NCI-H1048 (cell line): Measurements from ENCODE around the gene TMEM151A.
A peak's percentile ranks its signal among the peaks of the same experiment; 100 is the strongest.
"Not testable (repeated sequence)": the region's sequence is repeated elsewhere in the genome, so short reads cannot be mapped to it uniquely, and the experiment has no call there.

Experiments
- DNase-seq: peaks from one replicate; lab custom pipeline; 2025; lab: John Stamatoyannopoulos, UW

Gene TMEM151A

DNA sequence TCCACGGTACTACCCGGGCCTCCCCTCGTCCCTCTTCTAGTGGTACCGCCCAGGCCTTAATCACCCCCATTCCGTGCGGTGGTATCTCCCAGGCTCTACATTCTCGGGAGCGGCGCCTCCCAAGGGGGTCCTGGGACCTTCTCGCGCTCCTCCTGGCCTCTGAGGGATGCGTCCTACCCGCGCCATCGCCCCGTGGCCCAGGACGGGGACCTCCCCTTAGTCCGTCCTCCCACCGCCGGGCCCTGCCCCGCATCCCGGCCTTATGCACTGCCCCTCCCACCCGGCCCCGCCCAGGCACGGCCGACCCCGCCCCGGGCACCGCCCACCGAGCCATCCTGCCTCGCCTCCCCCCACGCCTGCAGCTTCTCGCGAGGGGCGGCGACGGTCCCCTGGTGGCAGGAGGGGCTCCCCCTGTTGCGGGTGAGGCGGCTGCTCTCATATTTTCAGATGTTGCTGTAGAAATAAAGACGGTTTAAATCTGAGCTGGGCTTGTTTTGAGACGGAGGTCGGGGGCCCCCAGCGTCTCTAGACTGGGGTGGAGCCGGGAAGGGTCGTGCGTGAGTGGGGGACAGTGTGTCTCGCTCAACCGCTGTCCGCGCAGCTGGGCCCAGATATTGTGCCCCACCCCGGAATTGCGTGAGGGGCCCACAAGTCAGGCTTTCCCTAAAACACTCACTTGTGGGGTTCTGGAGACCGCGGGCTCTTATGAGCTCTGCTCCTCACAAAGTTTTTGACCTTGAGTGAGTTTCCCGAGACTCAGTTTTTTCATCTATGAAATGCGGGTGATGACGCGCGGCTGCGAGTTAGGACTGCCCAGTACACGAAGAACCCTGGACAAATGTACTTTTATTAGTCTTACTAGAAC lies 24.1 kb upstream of the TMEM151A start:
- DNase-seq = peak; percentile 53

DNA sequence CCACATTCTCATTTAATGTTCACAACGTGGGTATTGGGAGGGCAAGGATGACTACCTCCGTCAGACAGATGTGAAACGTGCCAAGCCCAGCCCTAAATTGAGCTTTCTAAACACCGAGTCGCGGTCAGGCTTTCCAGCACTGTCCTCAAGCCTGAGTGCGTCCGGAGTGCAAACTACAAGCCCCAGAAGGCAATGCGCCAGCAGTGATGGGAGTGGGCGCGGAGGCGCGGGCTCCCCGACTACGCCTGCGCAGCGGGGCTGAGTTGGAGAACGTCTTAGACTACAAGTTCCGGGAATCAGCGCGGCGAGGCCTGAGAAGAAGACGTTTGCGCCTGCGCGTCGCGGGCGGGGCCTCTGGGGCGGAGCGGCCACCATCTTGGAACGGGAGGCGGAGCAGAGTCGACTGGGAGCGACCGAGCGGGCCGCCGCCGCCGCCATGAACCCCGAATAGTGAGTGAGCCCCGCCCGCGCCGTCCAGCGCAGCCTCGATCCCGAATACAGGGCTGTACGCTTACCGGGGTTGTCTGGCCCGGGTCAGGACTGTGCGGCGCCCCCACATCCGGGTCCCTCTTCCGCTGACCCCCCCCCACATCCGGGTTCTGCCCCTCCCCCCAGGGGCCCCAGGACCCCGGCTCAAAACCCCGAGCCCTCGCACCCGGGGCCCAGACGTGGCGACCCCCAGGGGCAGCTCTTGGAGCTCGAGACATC lies 23.3 kb upstream of the TMEM151A start, which contains the start of gene RAB1B:
RAB1B (plus strand) TSS at position 396 of the 708 bp plus-strand sequence; CDS start at position 437, 41 bp downstream.
- DNase-seq = peak; percentile 97

DNA sequence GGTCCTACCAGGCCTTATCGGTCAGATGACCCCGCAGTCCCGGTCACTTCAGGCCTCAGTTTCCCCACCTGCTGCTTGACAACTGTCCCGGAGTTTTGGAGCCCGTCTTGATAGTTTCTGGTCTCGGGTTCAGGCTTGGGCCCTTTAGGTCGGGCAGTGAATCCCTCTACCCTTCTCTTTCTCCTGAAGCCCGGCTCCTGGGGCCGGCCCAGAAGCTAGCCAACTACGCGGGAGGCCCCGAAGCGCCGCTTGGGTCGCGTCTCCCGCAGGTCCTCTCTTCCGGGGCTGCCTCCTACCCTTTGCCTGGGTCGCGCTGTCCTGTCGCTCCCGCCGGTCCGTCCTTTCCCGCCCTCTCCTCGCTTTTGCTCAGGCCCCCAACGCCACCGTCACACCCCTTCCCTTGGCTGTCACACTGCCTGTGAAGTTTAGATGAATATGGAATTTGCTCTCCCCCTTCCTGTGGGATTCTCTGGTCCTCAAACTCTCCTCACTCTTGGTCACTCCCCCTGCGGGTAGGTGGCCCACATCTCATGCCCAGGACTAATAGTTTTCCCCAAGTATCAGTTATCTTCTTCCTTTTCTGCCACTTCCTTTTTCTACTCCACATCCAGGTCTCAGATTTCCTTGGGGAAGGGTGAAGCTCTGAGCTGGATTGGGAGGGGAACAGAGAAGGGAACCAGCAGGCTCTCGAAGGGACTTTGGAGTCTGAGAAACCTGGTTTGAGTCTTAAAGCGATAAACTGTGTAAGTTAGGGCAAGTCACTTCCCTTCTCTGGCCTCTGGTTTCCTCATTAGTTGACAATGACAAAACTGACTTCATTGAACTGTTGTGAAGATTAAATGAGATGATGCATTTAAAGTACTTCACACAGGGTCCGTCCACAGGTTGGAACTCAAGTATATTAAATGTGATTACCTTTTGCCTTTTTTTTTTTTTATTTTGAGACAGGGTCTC lies 22.5 kb upstream of the TMEM151A start:
- DNase-seq = no peak

DNA sequence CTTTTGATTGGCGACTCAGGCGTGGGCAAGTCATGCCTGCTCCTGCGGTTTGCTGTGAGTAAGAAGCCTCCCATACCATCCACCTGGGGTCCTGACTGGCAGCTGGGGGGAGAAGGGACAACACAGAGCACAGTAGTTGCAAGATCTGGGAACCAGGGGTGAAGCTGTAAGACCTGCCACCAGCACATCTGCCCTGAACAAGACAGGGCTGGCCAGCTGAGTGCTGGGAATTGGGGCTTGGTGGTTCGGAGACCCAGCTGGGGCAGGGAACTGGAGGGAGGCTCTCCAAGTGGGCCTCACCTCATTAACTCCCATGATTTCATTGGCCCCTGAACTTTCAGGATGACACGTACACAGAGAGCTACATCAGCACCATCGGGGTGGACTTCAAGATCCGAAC lies 19.9 kb upstream of the TMEM151A start:
- no peak for DNase-seq

DNA sequence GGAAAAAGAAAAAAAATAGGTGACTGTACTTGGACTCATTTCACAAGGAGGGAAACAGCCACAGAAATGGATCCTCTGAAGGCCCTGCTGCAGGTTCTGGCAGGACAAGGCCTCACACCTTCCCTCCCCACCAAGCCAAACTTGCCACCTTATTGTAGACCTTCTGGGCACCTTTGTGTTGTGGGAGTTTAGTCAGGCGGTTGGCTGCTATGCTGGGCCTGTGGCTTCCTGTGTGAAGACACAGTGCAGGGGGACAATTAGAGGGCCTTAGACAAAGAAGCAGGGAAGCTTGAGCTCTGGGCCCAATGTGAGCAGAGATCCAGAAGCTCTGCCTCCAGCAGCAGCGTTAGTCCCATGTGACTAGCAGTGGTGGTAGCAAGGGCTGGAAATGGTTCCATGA lies 19.1 kb upstream of the TMEM151A start:
- no peak for DNase-seq

DNA sequence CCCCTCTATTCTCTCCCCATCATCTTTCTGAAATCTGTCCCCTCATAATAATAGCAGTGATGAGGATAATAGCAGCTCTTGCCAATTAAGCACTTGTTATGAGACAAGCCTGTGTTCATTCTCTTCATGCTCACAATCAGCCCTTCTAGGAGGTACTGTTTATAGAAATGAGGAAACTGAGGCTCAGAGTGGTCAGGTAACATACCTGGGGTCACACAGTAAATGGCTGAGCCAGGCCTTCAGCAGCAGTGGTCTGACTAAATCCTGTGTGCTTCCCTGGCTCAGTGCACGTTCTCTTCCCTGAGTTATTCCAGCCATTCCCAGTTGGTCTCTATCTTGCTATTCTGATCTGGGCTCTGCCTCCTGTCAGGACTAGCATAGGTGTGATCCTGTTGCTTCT lies 17.5 kb upstream of the TMEM151A start:
- DNase-seq = no peak

DNA sequence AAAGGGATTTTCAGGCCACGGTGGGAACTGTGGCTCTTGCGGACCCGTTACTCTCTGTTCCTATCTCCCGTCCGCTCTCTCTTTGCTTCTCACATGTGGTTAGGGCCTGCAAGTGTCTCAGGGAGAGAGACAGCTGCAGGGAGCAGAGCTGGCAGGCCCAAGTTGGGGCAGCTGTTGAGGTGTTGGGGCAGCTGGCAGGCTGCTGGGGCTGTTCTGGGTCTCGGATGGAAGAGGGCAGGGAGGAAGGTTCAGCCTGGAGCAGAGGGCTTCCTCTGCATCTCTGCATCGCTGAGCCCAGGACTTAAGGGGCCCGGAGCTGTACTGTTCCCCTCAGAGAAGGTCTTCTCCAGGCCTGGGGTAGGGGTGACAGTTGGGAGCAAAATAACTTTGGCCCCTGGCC lies 16.3 kb upstream of the TMEM151A start:
- no peak for DNase-seq

DNA sequence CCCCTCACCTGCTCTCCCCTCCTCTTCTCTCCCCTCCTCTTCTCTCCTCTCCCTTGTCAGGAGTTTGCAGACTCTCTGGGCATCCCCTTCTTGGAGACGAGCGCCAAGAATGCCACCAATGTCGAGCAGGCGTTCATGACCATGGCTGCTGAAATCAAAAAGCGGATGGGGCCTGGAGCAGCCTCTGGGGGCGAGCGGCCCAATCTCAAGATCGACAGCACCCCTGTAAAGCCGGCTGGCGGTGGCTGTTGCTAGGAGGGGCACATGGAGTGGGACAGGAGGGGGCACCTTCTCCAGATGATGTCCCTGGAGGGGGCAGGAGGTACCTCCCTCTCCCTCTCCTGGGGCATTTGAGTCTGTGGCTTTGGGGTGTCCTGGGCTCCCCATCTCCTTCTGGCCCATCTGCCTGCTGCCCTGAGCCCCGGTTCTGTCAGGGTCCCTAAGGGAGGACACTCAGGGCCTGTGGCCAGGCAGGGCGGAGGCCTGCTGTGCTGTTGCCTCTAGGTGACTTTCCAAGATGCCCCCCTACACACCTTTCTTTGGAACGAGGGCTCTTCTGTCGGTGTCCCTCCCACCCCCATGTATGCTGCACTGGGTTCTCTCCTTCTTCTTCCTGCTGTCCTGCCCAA lies 15.6 kb upstream of the TMEM151A start:
- DNase-seq = no peak

DNA sequence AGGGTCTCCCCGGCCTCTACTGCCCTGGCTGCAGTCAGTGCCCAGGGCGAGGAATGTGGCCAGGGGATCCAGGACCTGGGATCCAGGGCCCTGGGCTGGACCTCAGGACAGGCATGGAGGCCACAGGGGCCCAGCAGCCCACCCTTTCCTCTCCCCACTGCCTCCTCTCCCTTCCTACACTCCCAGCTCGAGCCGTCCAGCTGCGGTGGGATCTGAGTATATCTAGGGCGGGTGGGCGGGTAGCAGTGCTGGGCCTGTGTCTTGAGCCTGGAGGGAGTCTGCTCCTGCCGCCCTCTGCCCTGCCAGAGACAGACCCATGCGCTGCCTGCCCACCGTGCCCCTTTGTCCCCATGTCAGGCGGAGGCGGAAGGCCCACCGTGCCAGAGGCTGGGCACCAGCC lies 15.1 kb upstream of the TMEM151A start:
- DNase-seq = not testable (repeated sequence)

DNA sequence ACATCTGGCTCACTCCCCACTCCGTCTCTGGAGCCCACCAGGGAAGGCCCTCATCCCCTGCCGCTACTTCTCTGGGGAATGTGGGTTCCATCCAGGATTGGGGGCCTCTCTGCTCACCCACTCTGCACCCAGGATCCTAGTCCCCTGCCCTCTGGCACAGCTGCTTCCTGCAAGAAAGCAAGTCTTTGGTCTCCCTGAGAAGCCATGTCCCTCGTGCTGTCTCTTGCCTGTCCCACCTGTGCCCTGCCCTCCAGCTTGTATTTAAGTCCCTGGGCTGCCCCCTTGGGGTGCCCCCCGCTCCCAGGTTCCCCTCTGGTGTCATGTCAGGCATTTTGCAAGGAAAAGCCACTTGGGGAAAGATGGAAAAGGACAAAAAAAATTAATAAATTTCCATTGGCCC lies 14.6 kb upstream of the TMEM151A start:
- not testable (repeated sequence) for DNase-seq

DNA sequence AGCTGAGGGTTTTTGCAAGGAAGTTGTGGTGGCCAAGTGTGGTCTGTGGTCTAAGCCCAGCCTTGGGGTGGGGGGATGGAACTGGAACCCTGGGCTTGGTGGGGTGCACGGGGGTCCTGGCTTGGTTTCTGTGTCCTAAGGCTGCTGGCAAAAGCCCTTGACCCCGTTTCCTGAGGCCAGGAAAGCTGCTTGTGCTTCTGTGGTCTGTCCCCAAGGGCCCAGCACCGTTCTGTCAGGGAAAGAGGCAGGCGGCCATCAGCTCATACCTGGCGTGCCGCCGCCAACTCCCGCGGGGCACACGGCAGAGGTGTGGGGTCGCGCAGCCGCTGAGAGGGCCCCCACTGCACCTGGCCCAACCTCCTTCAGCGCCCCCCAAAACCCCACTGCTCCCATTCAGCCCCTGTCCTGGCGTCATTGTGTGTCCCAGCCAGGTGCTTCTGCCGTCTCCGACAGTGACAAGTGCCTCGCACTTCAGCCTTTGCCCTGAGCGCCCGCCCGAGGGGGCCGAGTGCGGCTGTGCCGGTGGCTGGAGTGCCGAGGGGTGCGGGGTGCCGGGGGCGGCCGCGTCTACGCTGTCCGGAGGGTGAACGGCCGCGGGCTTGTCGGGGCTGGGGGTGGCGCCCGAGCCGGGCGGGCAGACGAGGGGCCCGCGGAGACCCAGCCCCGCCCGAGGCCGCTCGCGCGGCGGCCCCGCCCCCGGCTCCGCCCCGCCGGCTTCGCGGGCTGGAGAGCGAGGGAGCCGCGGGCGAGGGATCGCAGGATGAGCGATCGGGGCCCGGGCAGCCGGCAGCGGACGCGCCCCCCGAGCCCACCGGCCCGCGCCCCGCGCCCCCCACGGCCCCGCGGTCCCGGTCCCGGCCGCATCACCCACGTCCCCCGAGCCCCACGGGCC lies 14.0 kb upstream of the TMEM151A start, which contains the start of gene CNIH2:
CNIH2 (plus strand) TSS at position 705 of the 892 bp plus-strand sequence. CDS start 282 bp downstream, outside the sequence.
- no peak for DNase-seq

DNA sequence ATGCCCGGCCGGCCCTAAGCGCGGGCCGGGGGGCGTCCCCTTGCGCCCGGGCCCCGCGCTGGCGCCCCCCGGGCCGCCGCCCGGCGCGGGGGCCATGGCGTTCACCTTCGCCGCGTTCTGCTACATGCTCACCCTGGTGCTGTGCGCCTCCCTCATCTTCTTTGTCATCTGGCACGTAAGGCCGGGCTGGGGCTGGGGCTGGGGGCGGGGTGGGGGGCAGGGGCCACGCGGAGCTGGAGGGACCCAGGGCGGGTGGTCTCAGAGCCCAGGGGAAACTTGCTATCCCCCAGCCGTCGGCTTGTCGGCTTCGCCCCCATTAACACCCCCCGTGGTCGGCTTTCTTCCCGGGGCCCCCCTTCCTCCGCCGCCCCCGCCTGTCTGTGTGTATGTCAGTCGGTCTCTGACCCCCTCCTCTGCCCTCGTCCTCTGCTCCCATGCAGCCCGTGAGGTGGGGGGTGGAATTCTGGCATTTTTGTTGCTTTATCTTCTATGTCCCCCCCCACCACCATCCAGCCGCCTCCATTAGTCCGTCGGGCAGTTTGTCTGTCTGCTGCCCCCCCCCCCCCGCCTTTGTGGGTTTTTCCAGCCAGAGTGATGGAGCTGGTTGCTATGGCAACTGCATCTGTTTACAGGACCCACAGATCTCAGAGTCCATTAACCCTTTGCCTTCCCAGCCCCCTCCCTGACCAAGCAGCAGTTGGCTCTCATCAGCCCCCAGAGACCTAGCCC lies 13.2 kb upstream of the TMEM151A start:
- no peak for DNase-seq

DNA sequence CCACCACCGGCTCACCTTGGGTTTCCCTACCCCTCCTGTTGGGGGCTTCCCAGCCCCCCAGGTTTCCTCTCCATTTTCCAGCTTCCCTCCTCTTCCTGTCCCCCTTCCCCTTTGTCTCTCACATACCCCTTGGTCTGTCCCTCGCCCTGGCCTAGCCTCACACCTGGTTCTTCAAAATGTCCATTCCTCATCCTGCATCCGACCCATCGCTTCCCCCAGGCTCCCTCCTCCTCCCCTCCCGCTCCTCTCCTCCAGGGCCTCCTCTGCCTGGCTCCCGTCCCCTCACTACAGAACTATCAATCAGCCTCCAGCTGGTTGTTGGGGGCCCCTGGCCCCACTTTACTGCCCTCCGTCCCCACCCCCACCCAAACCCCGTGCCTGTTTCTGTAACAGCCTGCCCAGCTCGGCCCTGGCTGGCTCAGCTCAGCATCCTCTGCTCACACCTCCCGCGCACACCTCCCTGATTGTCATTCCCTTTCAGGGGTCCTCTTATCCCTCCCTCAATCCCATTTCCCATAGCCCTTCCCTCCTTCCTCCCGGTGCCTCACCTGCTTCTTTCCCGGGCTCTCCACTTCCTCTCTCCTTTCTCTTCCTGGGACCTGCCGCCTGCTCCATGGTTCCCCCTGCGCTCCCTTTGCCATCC lies 12.5 kb upstream of the TMEM151A start:
- no peak for DNase-seq

DNA sequence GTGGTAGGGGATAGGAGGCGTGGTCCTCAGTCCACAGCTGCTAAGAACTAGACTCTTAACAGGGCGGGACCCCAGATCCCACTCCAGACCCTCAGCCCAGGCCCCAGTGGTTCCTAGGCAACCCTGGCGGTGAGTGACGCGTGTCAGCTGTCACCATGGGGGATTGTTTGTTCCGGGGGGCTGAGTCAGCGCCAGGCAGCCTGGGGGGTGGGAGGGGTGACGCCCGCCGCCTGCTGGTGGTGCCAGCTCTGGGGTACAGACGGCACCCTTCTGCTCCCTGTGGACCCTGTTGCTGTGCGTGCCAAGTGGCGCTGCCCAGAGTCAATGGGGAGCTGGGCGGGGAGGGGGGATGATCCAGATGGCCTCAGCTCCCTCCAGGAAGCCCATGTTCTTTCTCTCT lies 11.3 kb upstream of the TMEM151A start:
- no peak for DNase-seq

DNA sequence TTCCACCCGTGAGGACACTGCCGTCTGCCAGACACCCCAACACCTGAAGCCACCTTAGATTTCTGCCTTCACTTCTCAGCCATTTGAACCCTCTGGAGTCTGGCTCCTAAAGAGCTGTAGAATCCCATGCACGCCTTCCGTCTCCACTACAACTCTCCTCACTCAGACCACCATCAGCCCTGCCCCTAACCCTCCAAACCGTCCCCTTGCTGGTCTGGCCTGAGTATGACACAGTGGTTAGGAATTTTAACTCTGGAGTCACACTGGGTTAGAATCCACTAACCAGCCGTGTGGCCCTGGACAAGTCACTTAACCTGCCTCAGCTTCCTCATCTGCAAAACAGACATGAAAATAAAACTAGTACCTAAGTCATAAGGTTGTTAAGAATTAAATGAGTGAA lies 10.7 kb upstream of the TMEM151A start:
- DNase-seq = no peak

DNA sequence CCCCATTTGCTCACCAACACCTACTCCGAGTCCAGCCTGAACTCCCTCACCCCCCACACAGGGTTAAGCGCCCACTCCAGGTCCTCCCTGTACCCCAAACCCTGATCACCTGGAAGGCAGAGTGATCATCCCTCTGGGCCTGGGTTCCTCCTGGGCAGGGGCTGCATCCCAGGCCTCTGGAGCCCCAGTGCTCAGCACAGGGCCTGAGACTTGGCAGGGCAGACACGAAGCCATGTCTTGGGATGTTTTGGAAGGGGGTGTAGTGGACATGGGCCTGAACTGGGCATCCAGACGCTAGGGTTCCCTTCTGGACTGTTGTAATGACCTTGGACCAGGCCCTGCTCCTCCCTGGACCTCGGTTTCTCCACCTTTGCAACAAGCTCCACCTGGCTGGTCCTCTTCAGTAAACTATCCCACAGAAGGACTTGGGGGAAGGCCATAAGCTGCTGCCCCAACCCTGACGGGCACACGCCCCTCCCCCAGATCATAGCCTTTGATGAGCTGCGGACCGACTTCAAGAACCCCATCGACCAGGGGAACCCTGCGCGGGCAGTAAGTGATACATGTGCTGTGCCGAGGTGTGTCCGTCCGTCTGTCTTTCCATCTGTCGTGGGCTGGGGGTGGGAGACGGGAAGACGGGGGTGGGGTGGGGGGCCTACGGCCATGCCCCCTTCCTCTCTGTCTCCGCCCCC lies 9.8 kb upstream of the TMEM151A start:
- no peak for DNase-seq

DNA sequence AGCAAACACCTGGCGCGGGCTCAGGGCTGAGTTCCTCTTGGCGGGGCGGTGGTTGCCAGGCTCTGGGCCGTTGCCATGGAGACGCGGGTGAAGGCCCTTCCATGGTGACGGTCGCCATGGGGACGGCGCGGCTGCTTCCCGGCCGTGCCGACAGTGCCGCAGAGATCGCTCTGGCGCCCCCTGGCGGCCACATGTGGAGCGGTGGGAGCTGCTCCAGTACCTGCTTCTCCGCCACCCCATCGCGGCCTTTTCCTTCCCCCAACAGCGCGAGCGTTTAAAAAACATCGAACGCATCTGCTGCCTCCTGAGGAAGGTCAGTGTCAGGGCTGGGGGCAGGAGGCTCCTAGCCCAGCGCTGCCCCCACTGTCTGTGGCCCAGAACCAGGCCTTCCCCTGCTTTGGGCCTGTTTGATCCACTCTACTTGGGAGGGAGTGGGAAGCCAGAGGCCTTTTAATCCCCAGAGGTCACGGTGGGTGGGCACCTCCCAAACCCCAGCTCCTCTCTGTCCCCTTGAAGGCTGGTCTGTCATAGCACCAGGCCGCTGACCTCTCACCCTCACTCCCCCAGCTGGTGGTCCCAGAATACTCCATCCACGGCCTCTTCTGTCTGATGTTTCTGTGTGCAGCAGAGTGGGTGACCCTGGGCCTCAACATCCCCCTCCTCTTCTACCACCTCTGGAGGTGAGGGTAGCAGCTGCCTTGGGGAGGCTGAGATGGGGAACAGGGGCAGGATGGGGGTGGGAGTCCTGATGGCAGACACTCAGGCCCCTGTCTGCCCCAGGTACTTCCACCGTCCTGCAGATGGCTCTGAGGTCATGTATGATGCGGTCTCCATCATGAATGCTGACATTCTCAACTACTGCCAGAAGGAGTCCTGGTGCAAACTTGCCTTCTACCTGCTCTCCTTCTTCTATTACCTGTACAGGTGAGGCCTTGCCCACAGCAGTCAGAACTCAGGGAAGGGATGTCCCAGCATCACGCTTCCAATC lies 8.9 kb upstream of the TMEM151A start:
- DNase-seq = peak; percentile 98
